SJSA1 (cell line): Measurements from ENCODE around the gene NFYA. TPM values are rescaled to one million over a fixed set of nuclear protein-coding genes. Genes with fewer than 3 reads are reported as not detected.
A peak's percentile ranks its signal among the peaks of the same experiment; 100 is the strongest.

ENCODE experiments used
- DNase-seq, 2 experiments: peaks; one replicate each; pipeline ENCODE4 v3.0.0-alpha.2; 2015 to 2020; ENCODE audit warnings: low spot score in 2 of 2, low read depth in 1 of 2
- H3K27ac ChIP-seq: fragments of 250-450 bp; sonication (Bioruptor Pico); 2 replicates; pipeline ENCODE4 v1.5.1; 2020; ENCODE audit warnings: mild to moderate bottlenecking, moderate library complexity
- H3K27me3 ChIP-seq: fragments of 250-450 bp; sonication (Bioruptor Pico); replicated peaks from 2 replicates; pipeline ENCODE4 v1.5.1; 2020; ENCODE audit warnings: mild to moderate bottlenecking, moderate library complexity
- H3K36me3 ChIP-seq: fragments of 250-450 bp; sonication (Bioruptor Pico); 2 replicates; pipeline ENCODE4 v1.5.1; 2020; ENCODE audit warnings: mild to moderate bottlenecking
- H3K4me1 ChIP-seq: fragments of 250-450 bp; sonication (Bioruptor Pico); replicated peaks from 2 replicates; pipeline ENCODE4 v1.6.1; 2021; ENCODE audit warnings: mild to moderate bottlenecking
- H3K4me3 ChIP-seq: fragments of 250-450 bp; sonication (Bioruptor Pico); 2 replicates; pipeline ENCODE4 v1.5.1; 2020; ENCODE audit warnings: mild to moderate bottlenecking
- H3K9me3 ChIP-seq: fragments of 250-450 bp; sonication (Bioruptor Pico); replicated peaks from 2 replicates; pipeline ENCODE4 v1.5.1; 2020; ENCODE audit warnings: mild to moderate bottlenecking
- total RNA-seq: library from RNA; depleted of rRNA; stranded (reverse); fragments of >200 nt; shearing (Covaris generic); gene quantifications from 2 replicates; pipeline ENCODE4 v1.2.3, GENCODE V29; 2014

Gene NFYA
- total RNA-seq, 1 experiment from 2014 or later: 14.9 TPM

- Histone ChIP-seq H3K36me3 (no peaks in the 10 kb centered on the region), H3K4me1 (no peaks in the 10 kb centered on the region), H3K27ac (no peak overlapping the region), H3K9me3 (no peaks in the 10 kb centered on the region), H3K4me3 (no peak overlapping the region), H3K27me3 (no peaks in the 10 kb centered on the region)
- no peak for DNase-seq
Measured at GRCh38 chr6:41051873-41052272, 20.9 kb upstream of the NFYA start.

GRCh38 chr6:41053041-41053440, 19.7 kb upstream of the NFYA start, which contains the start of gene APOBEC2:
APOBEC2 (plus strand) TSS chr6:41053202; CDS start chr6:41053348, 146 bp downstream.
- no peak within 1 kb of the TSS for H3K27ac ChIP-seq
- no peaks in the 10 kb centered on the region for H3K9me3 ChIP-seq
- H3K4me3 ChIP-seq: no peak within 1 kb of the TSS
- no peaks in the 10 kb centered on the region for H3K36me3 ChIP-seq
- no peak for DNase-seq
- no peaks in the 10 kb centered on the region for H3K4me1 ChIP-seq
- H3K27me3 ChIP-seq: no peaks in the 10 kb centered on the region

- H3K4me1 ChIP-seq: no peaks in the 10 kb centered on the region
- H3K4me3 ChIP-seq: no peak overlapping the region
- no peaks in the 10 kb centered on the region for H3K27me3 ChIP-seq
- DNase-seq: no peak
- no peaks in the 10 kb centered on the region for H3K36me3 ChIP-seq
- H3K27ac ChIP-seq: no peak overlapping the region
- H3K9me3 ChIP-seq: no peaks in the 10 kb centered on the region
Measured at GRCh38 chr6:41054511-41054910, 18.3 kb upstream of the NFYA start.

- Histone ChIP-seq H3K9me3 (no peaks in the 10 kb centered on the region), H3K27ac (no peak overlapping the region)
- DNase-seq: no peak
Measured at GRCh38 chr6:41055149-41055548, 17.6 kb upstream of the NFYA start.

GRCh38 chr6:41056768-41057490, 15.8 kb upstream of the NFYA start:
- no peak for DNase-seq
- no peaks in the 10 kb centered on the region for H3K27me3 ChIP-seq
- H3K36me3 ChIP-seq: no peaks in the 10 kb centered on the region
- no peaks in the 10 kb centered on the region for H3K9me3 ChIP-seq
- no peak overlapping the region for H3K27ac ChIP-seq
- H3K4me1 ChIP-seq: no peaks in the 10 kb centered on the region
- H3K4me3 ChIP-seq: no peak overlapping the region

More at GRCh38 chr6:41055149-41055548, 17.6 kb upstream of the NFYA start:
- no peaks in the 10 kb centered on the region for H3K27me3 ChIP-seq
- H3K36me3 ChIP-seq: no peaks in the 10 kb centered on the region
- no peak overlapping the region for H3K4me3 ChIP-seq
- no peaks in the 10 kb centered on the region for H3K4me1 ChIP-seq

GRCh38 chr6:41058783-41059181, 14.0 kb upstream of the NFYA start:
- Histone ChIP-seq H3K4me3 (no peak overlapping the region), H3K4me1 (no peaks in the 10 kb centered on the region), H3K27ac (no peak overlapping the region), H3K27me3 (no peaks in the 10 kb centered on the region), H3K36me3 (no peaks in the 10 kb centered on the region), H3K9me3 (no peaks in the 10 kb centered on the region)
- DNase-seq: no peak

GRCh38 chr6:41059556-41059955, 13.2 kb upstream of the NFYA start:
- Histone ChIP-seq H3K27me3 (no peaks in the 10 kb centered on the region), H3K9me3 (no peaks in the 10 kb centered on the region), H3K36me3 (no peaks in the 10 kb centered on the region; the same call in 1 of the 2 replicates), H3K27ac (no peak overlapping the region), H3K4me3 (no peak overlapping the region), H3K4me1 (no peaks in the 10 kb centered on the region)
- no peak for DNase-seq

GRCh38 chr6:41061196-41061726, 11.5 kb upstream of the NFYA start:
- no peaks in the 10 kb centered on the region for H3K27me3 ChIP-seq
- peaks cover 7% of the 10 kb centered on the region for H3K36me3 ChIP-seq
- H3K4me3 ChIP-seq: no peak overlapping the region
- no peaks in the 10 kb centered on the region for H3K9me3 ChIP-seq
- no peaks in the 10 kb centered on the region for H3K4me1 ChIP-seq
- DNase-seq: no peak
- no peak overlapping the region for H3K27ac ChIP-seq

GRCh38 chr6:41062056-41062455, 10.7 kb upstream of the NFYA start:
- H3K27me3 ChIP-seq: no peaks in the 10 kb centered on the region
- no peaks in the 10 kb centered on the region for H3K4me1 ChIP-seq
- no peaks in the 10 kb centered on the region for H3K9me3 ChIP-seq
- peaks cover 11% of the 10 kb centered on the region for H3K36me3 ChIP-seq
- H3K4me3 ChIP-seq: no peak overlapping the region
- H3K27ac ChIP-seq: no peak overlapping the region
- DNase-seq: no peak

- Histone ChIP-seq H3K4me3 (no peak overlapping the region), H3K9me3 (no peaks in the 10 kb centered on the region), H3K27me3 (no peaks in the 10 kb centered on the region), H3K36me3 (peaks cover 15% of the 10 kb centered on the region), H3K4me1 (no peaks in the 10 kb centered on the region), H3K27ac (no peak overlapping the region)
- DNase-seq: no peak
Measured at GRCh38 chr6:41063884-41064285, 8.9 kb upstream of the NFYA start.

GRCh38 chr6:41064841-41065240, 7.9 kb upstream of the NFYA start:
- Histone ChIP-seq H3K36me3 (peaks cover 15% of the 10 kb centered on the region), H3K27me3 (no peaks in the 10 kb centered on the region), H3K27ac (no peak overlapping the region), H3K4me3 (no peak overlapping the region), H3K4me1 (no peaks in the 10 kb centered on the region), H3K9me3 (no peaks in the 10 kb centered on the region)
- DNase-seq: no peak

GRCh38 chr6:41065550-41066026, 7.2 kb upstream of the NFYA start:
- no peak overlapping the region for H3K4me3 ChIP-seq
- H3K4me1 ChIP-seq: no peaks in the 10 kb centered on the region
- H3K27ac ChIP-seq: no peak overlapping the region
- H3K9me3 ChIP-seq: no peaks in the 10 kb centered on the region
- H3K36me3 ChIP-seq: peaks cover 15% of the 10 kb centered on the region
- no peak for DNase-seq
- no peaks in the 10 kb centered on the region for H3K27me3 ChIP-seq

GRCh38 chr6:41066867-41067304, 5.9 kb upstream of the NFYA start:
- no peaks in the 10 kb centered on the region for H3K27me3 ChIP-seq
- peak; percentile 60 to 68 for DNase-seq
- no peak overlapping the region for H3K4me3 ChIP-seq
- H3K27ac ChIP-seq: no peak overlapping the region
- peaks cover 15% of the 10 kb centered on the region for H3K36me3 ChIP-seq
- no peaks in the 10 kb centered on the region; the same call in 1 of the 2 replicates for H3K4me1 ChIP-seq
- H3K9me3 ChIP-seq: no peaks in the 10 kb centered on the region

GRCh38 chr6:41071501-41071922, 1.3 kb upstream of the NFYA start:
- peaks cover 12% of the 10 kb centered on the region for H3K36me3 ChIP-seq
- no peaks in the 10 kb centered on the region for H3K27me3 ChIP-seq
- peak overlapping the region; percentile 76 for H3K4me3 ChIP-seq
- H3K4me1 ChIP-seq: peaks cover 6% of the 10 kb centered on the region
- no peak for DNase-seq
- peak overlapping the region; percentile 80 for H3K27ac ChIP-seq
- no peaks in the 10 kb centered on the region for H3K9me3 ChIP-seq
